ENCODE results near the gene ZFYVE1.
A peak's percentile ranks its signal among the peaks of the same experiment; 100 is the strongest.
"Not testable (repeated sequence)": the region's sequence is repeated elsewhere in the genome, so short reads cannot be mapped to it uniquely, and the experiment has no call there.

ZFYVE1 gene

GRCh38 chr14:73055251-73055650 is 28.3 kb upstream of the ZFYVE1 start:
- no peaks in the 10 kb centered on the region for H3K36me3 ChIP-seq (ENCODE audit: control insufficient read depth, insufficient read depth, low read length)
- DNase-seq (ENCODE audit: extremely low read depth, insufficient read length), result no peak
- H3K4me3 ChIP-seq (replicated peaks; ENCODE audit: low read depth, low read length), result no peak overlapping the region
- no peak for TF ChIP-seq CTCF (IDR thresholded peaks at IDR 0.05; ENCODE audit: insufficient read depth, low read length, poor library complexity, severe bottlenecking)
- no peaks in the 10 kb centered on the region for H3K27me3 ChIP-seq (replicated peaks; ENCODE audit: control insufficient read depth, insufficient read depth, low read length)

- no peaks in the 10 kb centered on the region for H3K36me3 ChIP-seq (ENCODE audit: control insufficient read depth, insufficient read depth, low read length)
- H3K4me3 ChIP-seq (replicated peaks; ENCODE audit: low read depth, low read length), result no peak overlapping the region
- TF ChIP-seq CTCF (IDR thresholded peaks at IDR 0.05; ENCODE audit: insufficient read depth, low read length, poor library complexity, severe bottlenecking), result no peak
- H3K27me3 ChIP-seq (replicated peaks; ENCODE audit: control insufficient read depth, insufficient read depth, low read length), result no peaks in the 10 kb centered on the region
- DNase-seq (ENCODE audit: extremely low read depth, insufficient read length), result no peak
These were observed 22.5 kb upstream of the ZFYVE1 start for GRCh38 chr14:73049428-73049827.

- Histone ChIP-seq H3K36me3 (ENCODE audit: control insufficient read depth, insufficient read depth, low read length) (no peaks in the 10 kb centered on the region), H3K27me3 (replicated peaks; ENCODE audit: control insufficient read depth, insufficient read depth, low read length) (no peaks in the 10 kb centered on the region), H3K4me3 (replicated peaks; ENCODE audit: low read depth, low read length) (no peak overlapping the region)
- DNase-seq (ENCODE audit: extremely low read depth, insufficient read length), result no peak
- TF ChIP-seq CTCF (IDR thresholded peaks at IDR 0.05; ENCODE audit: insufficient read depth, low read length, poor library complexity, severe bottlenecking), result no peak
These were observed 20.9 kb upstream of the ZFYVE1 start for GRCh38 chr14:73047808-73048207.

GRCh38 chr14:73036706-73037450 is 10.0 kb upstream of the ZFYVE1 start:
- H3K36me3 ChIP-seq (ENCODE audit: control insufficient read depth, insufficient read depth, low read length); H3K27me3 ChIP-seq (replicated peaks; ENCODE audit: control insufficient read depth, insufficient read depth, low read length); DNase-seq (ENCODE audit: extremely low read depth, insufficient read length); H3K4me3 ChIP-seq (replicated peaks; ENCODE audit: low read depth, low read length): not testable (repeated sequence)

- TF ChIP-seq CTCF (IDR thresholded peaks at IDR 0.05; ENCODE audit: insufficient read depth, low read length, poor library complexity, severe bottlenecking), result no peak
- no peaks in the 10 kb centered on the region for H3K27me3 ChIP-seq (replicated peaks; ENCODE audit: control insufficient read depth, insufficient read depth, low read length)
- H3K4me3 ChIP-seq (replicated peaks; ENCODE audit: low read depth, low read length), result no peak overlapping the region
- DNase-seq (ENCODE audit: extremely low read depth, insufficient read length), result no peak
- peaks cover 5% of the 10 kb centered on the region for H3K36me3 ChIP-seq (ENCODE audit: control insufficient read depth, insufficient read depth, low read length)
These were observed 1.1 kb upstream of the ZFYVE1 start for GRCh38 chr14:73027984-73028383.

- Histone ChIP-seq H3K4me3 (replicated peaks; ENCODE audit: low read depth, low read length) (peak overlapping the region; percentile 77), H3K27me3 (replicated peaks; ENCODE audit: control insufficient read depth, insufficient read depth, low read length) (no peaks in the 10 kb centered on the region), H3K36me3 (ENCODE audit: control insufficient read depth, insufficient read depth, low read length) (peaks cover 5% of the 10 kb centered on the region)
- DNase-seq (ENCODE audit: extremely low read depth, insufficient read length), result no peak
- no peak for TF ChIP-seq CTCF (IDR thresholded peaks at IDR 0.05; ENCODE audit: insufficient read depth, low read length, poor library complexity, severe bottlenecking)
These were observed 640 bp upstream of the ZFYVE1 start for GRCh38 chr14:73027546-73027945.
